H1 (cell line): Measurements from ENCODE around the gene SLC9A3. TPM values are rescaled to one million over a fixed set of nuclear protein-coding genes. Genes with fewer than 3 reads are reported as not detected.

Source experiments
- CTCF ChIA-PET: fragments of 300-600 bp; sonication (Branson Sonifier 250); formaldehyde crosslinking; loops from one replicate; lab custom pipeline; 2021; ENCODE audit not compliant: partially characterized antibody; lab: Charles Lee
- POLR2A ChIA-PET: fragments of 300-600 bp; sonication (Branson Sonifier 250); formaldehyde crosslinking; loops from one replicate; lab custom pipeline; 2021; ENCODE audit warnings: inconsistent platforms; ENCODE audit not compliant: partially characterized antibody; lab: Charles Lee
- DNase-seq, 2 experiments: peaks; one replicate each; pipeline versions ENCODE4 v3.0.0 to v3.0.0-alpha.2; 2010 to 2022; ENCODE audit warnings: low spot score in 2 of 2, low read depth in 1 of 2, mixed read lengths in 1 of 2
- FAIRE-seq: peaks from 2 replicates; lab custom pipeline; 2011; peaks lifted over from hg19 to GRCh38; lab: Jason Lieb, UNC
- H2AFZ ChIP-seq: 2 replicates; pipeline ENCODE4 v1.8.1; 2012; ENCODE audit warnings: low read length, inconsistent platforms
- H2AK5ac ChIP-seq: 2 replicates; pipeline ENCODE4 v1.6.1; 2013; ENCODE audit warnings: low read depth, low read length
- H2BK120ac ChIP-seq: replicated peaks from 2 replicates; pipeline ENCODE3; 2013; ENCODE audit warnings: low read depth, low read length, inconsistent platforms
- H2BK12ac ChIP-seq: 2 replicates; pipeline ENCODE4 v1.6.1; 2013; ENCODE audit warnings: low read depth, low read length
- H2BK15ac ChIP-seq: 2 replicates; pipeline ENCODE4 v1.6.1; 2013; ENCODE audit warnings: low read length
- H2BK20ac ChIP-seq: 2 replicates; pipeline ENCODE4 v1.6.1; 2013; ENCODE audit warnings: low read length
- H2BK5ac ChIP-seq: 2 replicates; pipeline ENCODE4 v1.6.1; 2013; ENCODE audit warnings: low read depth, low read length
- H3K14ac ChIP-seq: 2 replicates; pipeline ENCODE4 v1.6.1; 2013; ENCODE audit warnings: inconsistent platforms; ENCODE audit not compliant: insufficient read length
- H3K18ac ChIP-seq: 2 replicates; pipeline ENCODE4 v1.6.1; 2013; ENCODE audit warnings: low read length; ENCODE audit errors: extremely low read depth
- H3K23ac ChIP-seq: 2 replicates; pipeline ENCODE4 v1.6.1; 2013; ENCODE audit warnings: inconsistent platforms; ENCODE audit not compliant: insufficient read length
- H3K23me2 ChIP-seq: 2 replicates; pipeline ENCODE4 v1.6.1; 2013; ENCODE audit warnings: low read depth, low read length
- H3K27ac ChIP-seq: 2 replicates; pipeline ENCODE4 v1.6.1; 2011; ENCODE audit warnings: low read depth, low read length, inconsistent platforms
- H3K27me3 ChIP-seq, 4 experiments: replicated peaks in 1 of 4; 1 replicate in 1 of 4; 2 replicates in 3 of 4; pipeline versions ENCODE4 v1.6.1 to v1.8.1; 2011 to 2013; ENCODE audit warnings: low read length in 3 of 4, mild to moderate bottlenecking in 3 of 4, inconsistent platforms in 2 of 4, mixed read lengths in 2 of 4, moderate library complexity in 1 of 4; ENCODE audit not compliant: control insufficient read depth in 3 of 4, insufficient read depth in 3 of 4; ENCODE audit errors: extremely low read depth in 1 of 4
- H3K36me3 ChIP-seq, 4 experiments: 2 replicates each; pipeline versions ENCODE4 v1.6.1 to v1.8.1; 2011 to 2013; ENCODE audit warnings: mild to moderate bottlenecking in 4 of 4, low read length in 3 of 4, moderate library complexity in 2 of 4, control low read depth in 1 of 4, inconsistent platforms in 1 of 4; ENCODE audit not compliant: insufficient read depth in 4 of 4, control insufficient read depth in 2 of 4
- H3K4ac ChIP-seq: replicated peaks from 2 replicates; pipeline ENCODE3; 2013; ENCODE audit warnings: low read length, low read depth, mixed read lengths, inconsistent platforms; ENCODE audit not compliant: insufficient read length
- H3K4me1 ChIP-seq, 4 experiments: replicated peaks in 1 of 4; 1 replicate in 1 of 4; 2 replicates in 3 of 4; pipeline versions ENCODE4 v1.6.1 to v1.8.1; 2011 to 2013; ENCODE audit warnings: low read length in 3 of 4, inconsistent platforms in 2 of 4, mixed read lengths in 1 of 4; ENCODE audit not compliant: insufficient read depth in 4 of 4, control insufficient read depth in 3 of 4
- H3K4me2 ChIP-seq, 2 experiments: 2 replicates each; pipeline versions ENCODE4 v1.6.1 to v1.8.1; 2011 to 2013; ENCODE audit warnings: low read depth in 2 of 2, low read length in 2 of 2, control low read depth in 1 of 2, inconsistent platforms in 1 of 2, mild to moderate bottlenecking in 1 of 2; ENCODE audit not compliant: insufficient read depth in 1 of 2
- H3K4me3 ChIP-seq, 4 experiments: fragments of 200-600, 300-600 bp in 1 of 4; sonication (generic), shearing (Covaris generic), sonication (Bioruptor Twin) in 1 of 4; 2 replicates each; pipeline versions ENCODE4 v1.5.1 to v1.8.1; 2011 to 2016; ENCODE audit warnings: low read length in 4 of 4, low read depth in 3 of 4, control low read depth in 2 of 4, inconsistent platforms in 2 of 4, mild to moderate bottlenecking in 2 of 4, mixed read lengths in 1 of 4, moderate library complexity in 1 of 4; ENCODE audit not compliant: insufficient read depth in 2 of 4; ENCODE audit errors: extremely low read depth in 1 of 4
- H3K56ac ChIP-seq: replicated peaks from 2 replicates; pipeline ENCODE3; 2013; ENCODE audit warnings: low read depth, mild to moderate bottlenecking, mixed read lengths, low read length, inconsistent platforms; ENCODE audit not compliant: insufficient read length
- H3K79me1 ChIP-seq: 2 replicates; pipeline ENCODE4 v1.6.1; 2013; ENCODE audit warnings: low read depth, low read length, control low read depth
- H3K79me2 ChIP-seq, 2 experiments: 2 replicates each; pipeline versions ENCODE4 v1.6.1 to v1.8.1; 2012 to 2013; ENCODE audit warnings: low read length in 2 of 2, mild to moderate bottlenecking in 2 of 2, inconsistent platforms in 1 of 2; ENCODE audit not compliant: insufficient read depth in 2 of 2, control insufficient read depth in 1 of 2
- H3K9ac ChIP-seq, 4 experiments: replicated peaks in 1 of 4; 1 replicate in 1 of 4; 2 replicates in 3 of 4; pipeline versions ENCODE4 v1.6.1 to v1.8.1; 2011 to 2013; ENCODE audit warnings: low read depth in 3 of 4, low read length in 3 of 4, control low read depth in 2 of 4, mild to moderate bottlenecking in 2 of 4, moderate library complexity in 2 of 4, inconsistent platforms in 1 of 4; ENCODE audit errors: extremely low read depth in 1 of 4
- H3K9me3 ChIP-seq, 2 experiments: 2 replicates each; pipeline versions ENCODE4 v1.6.1 to v1.8.1; 2012 to 2013; ENCODE audit warnings: mild to moderate bottlenecking in 2 of 2, moderate library complexity in 2 of 2, control low read depth in 1 of 2, inconsistent platforms in 1 of 2, low read depth in 1 of 2, low read length in 1 of 2, mixed read lengths in 1 of 2; ENCODE audit not compliant: insufficient read depth in 2 of 2
- H4K20me1 ChIP-seq, 2 experiments: replicated peaks in 1 of 2; 2 replicates each; pipeline versions ENCODE3 to v1.8.1; 2011 to 2013; ENCODE audit warnings: inconsistent platforms in 2 of 2, low read length in 2 of 2, mild to moderate bottlenecking in 1 of 2; ENCODE audit not compliant: insufficient read depth in 2 of 2, control insufficient read depth in 1 of 2
- H4K5ac ChIP-seq: 2 replicates; pipeline ENCODE4 v1.6.1; 2013; ENCODE audit warnings: low read length, low read depth, mixed read lengths, inconsistent platforms; ENCODE audit not compliant: insufficient read length
- H4K8ac ChIP-seq: 2 replicates; pipeline ENCODE4 v1.8.0; 2013; ENCODE audit warnings: mild to moderate bottlenecking, moderate library complexity, low read length, inconsistent platforms; ENCODE audit not compliant: insufficient read depth; ENCODE audit errors: extremely low read depth
- H4K91ac ChIP-seq: replicated peaks from 2 replicates; pipeline ENCODE3; 2013; ENCODE audit warnings: low read length, mixed read lengths, inconsistent platforms; ENCODE audit not compliant: insufficient read length
- CTBP2 ChIP-seq: IDR thresholded peaks from 2 replicates; pipeline ENCODE4 v1.7.0; 2011; ENCODE audit warnings: borderline replicate concordance, mild to moderate bottlenecking, moderate library complexity, mixed read lengths, low read length; ENCODE audit not compliant: insufficient read depth, insufficient read length
- KDM5A ChIP-seq: fragments of 200-600 bp; IDR thresholded peaks from 2 replicates; pipeline ENCODE4 v1.7.1; 2012; ENCODE audit warnings: mild to moderate bottlenecking, low read length, inconsistent platforms, mixed read lengths
- NANOG ChIP-seq: IDR thresholded peaks from 2 replicates; pipeline ENCODE4 v1.6.1; 2011; ENCODE audit warnings: low read length, low read depth, mild to moderate bottlenecking, inconsistent platforms; ENCODE audit not compliant: insufficient read depth, poor library complexity, severe bottlenecking
- RNF2 ChIP-seq: fragments of 200-900, 300-1000 bp; sonication (generic); IDR thresholded peaks from 2 replicates; pipeline ENCODE4 v1.7.1; 2016; ENCODE audit warnings: borderline replicate concordance, low read depth, mild to moderate bottlenecking, antibody characterized with exemption, low read length; ENCODE audit not compliant: poor library complexity, severe bottlenecking; ENCODE audit errors: missing control alignments
- TEAD4 ChIP-seq: IDR thresholded peaks from 2 replicates; pipeline ENCODE4 v1.6.1; 2012; ENCODE audit warnings: low read depth, low read length, inconsistent platforms, mixed read lengths
- WGBS, 2 experiments: shearing (Covaris generic) in 1 of 2; methylation state at CpG; one replicate each; pipeline versions ENCODE4 v1.1.6 to v1.1.7; 2013 to 2015; ENCODE audit warnings: low lambda C conversion rate in 2 of 2, mixed read lengths in 2 of 2, inconsistent platforms in 1 of 2, low coverage in 1 of 2, missing lambda C conversion rate in 1 of 2; ENCODE audit not compliant: insufficient replicate concordance in 2 of 2, insufficient coverage in 1 of 2, insufficient read length in 1 of 2; ENCODE audit errors: extremely low coverage in 1 of 2, missing lambda C conversion rate in 1 of 2; 5-methylcytosine and 5-hydroxymethylcytosine counted together
- polyA plus RNA-seq, 7 experiments: library from polyadenylated mRNA; depleted of rRNA in 3 of 7; stranded (reverse) in 5 of 7; unstranded in 2 of 7; fragments of >200 nt in 5 of 7; fragments of 200-250 nt in 2 of 7; gene quantifications; 1 replicate in 5 of 7; 2 replicates in 1 of 7; 4 replicates in 1 of 7; pipeline versions ENCODE4 v1.2.1 to v1.2.3, GENCODE V29; 2011 to 2013; ENCODE audit warnings: missing spikeins in 2 of 7, mixed read lengths in 2 of 7
- total RNA-seq: library from RNA; stranded (reverse); fragmentation: NEBNext Ultra II Directional; extraction: Animal tissue kit (Norgen Biotek cat#: 25700); gene quantifications from 2 replicates; pipeline ENCODE4 v1.2.1, GENCODE V29; 2021

Gene SLC9A3
- total and polyA plus RNA-seq, 2 of the 8 experiments (the other 6 are each of a cell fraction or from before 2014, with no cell fraction given): 0.95 to 1.0 TPM

DNA sequence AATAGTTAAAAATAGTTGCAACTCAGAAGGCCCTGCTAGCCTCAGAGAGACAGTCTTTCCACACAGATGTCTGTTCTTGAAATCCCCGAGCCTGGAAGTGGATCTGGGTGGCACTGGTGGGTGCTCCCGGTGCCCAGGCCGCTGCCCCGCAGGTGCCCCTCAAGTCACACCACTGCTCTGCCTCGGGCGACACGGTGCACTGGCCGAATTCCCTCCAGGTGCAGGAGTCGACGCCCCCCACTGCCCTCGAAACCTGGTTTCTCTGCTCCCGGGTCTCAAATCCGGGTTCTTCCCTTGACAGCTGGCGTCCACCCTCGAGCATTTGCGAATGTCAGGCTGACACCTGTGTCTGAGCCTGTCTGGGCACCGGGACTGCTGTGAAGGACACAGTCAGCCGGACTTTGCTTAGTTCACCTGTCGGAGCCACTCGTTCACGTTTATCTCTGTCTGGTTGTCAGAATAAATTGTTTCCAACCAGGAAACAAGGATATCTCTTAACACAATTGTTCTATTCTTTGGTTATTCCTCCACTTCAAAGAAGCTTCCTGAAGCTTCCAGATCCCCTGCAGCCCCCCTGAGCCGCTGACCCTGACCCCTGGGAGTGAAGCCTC is 27.1 kb downstream of the SLC9A3 start:
- no peak overlapping the region for H2BK5ac ChIP-seq
- FAIRE-seq: no peak
- H3K27me3 ChIP-seq: peaks cover 0 to 32% (median 20%) of the 10 kb centered on the region in 4 experiments; a peak in 6 of 7 replicates
- no peak overlapping the region for H2BK120ac ChIP-seq
- H3K4me2 ChIP-seq: no peak overlapping the region
- 0 out of 2 replicates have a peak, but pooled peaks cover 1% of the 10 kb centered on the region for H3K23me2 ChIP-seq
- H3K23ac ChIP-seq: no peak overlapping the region
- H3K36me3 ChIP-seq: no peaks in the 10 kb centered on the region
- H3K9me3 ChIP-seq: no peaks in the 10 kb centered on the region
- no peak for DNase-seq
- no peaks in the 10 kb centered on the region for H3K79me1 ChIP-seq
- no peaks in the 10 kb centered on the region for H4K20me1 ChIP-seq
- H2AK5ac ChIP-seq: no peak overlapping the region
- no peak overlapping the region for H3K9ac ChIP-seq
- no peak overlapping the region for H3K4ac ChIP-seq
- H4K8ac ChIP-seq: no peak overlapping the region
- ChIA-PET CTCF (interaction anchor here (1.0 kb wide), 1 partner anchor 42 kb away, joined by 4 read pairs; no protein-coding TSS in a partner anchor), POLR2A (no interaction called here)
- no peak overlapping the region for H3K18ac ChIP-seq
- H2BK15ac ChIP-seq: no peak overlapping the region
- no peak overlapping the region for H4K91ac ChIP-seq
- H4K5ac ChIP-seq: no peak overlapping the region
- H2AFZ ChIP-seq: no peak overlapping the region
- H3K79me2 ChIP-seq: no peaks in the 10 kb centered on the region
- H3K56ac ChIP-seq: no peak overlapping the region
- WGBS, 2 experiments: 83% methylated on average over 21 of the region's 22 CpGs; no CpG with 5 or more reads in 1 of the 2 experiments
- H3K4me3 ChIP-seq: no peak overlapping the region
- no peak overlapping the region for H2BK20ac ChIP-seq
- H2BK12ac ChIP-seq: no peak overlapping the region
- H3K14ac ChIP-seq: no peak overlapping the region
- H3K27ac ChIP-seq: no peak overlapping the region
- H3K4me1 ChIP-seq: peaks cover 0 to 19% (median 4%) of the 10 kb centered on the region in 4 experiments; a peak in 3 of 7 replicates
- TF ChIP-seq TEAD4: no peak
- TF ChIP-seq KDM5A: no peak
- no peak for TF ChIP-seq NANOG
- TF ChIP-seq RNF2: no peak
- no peak for TF ChIP-seq CTBP2
